HepG2 (cell line): ENCODE measurements around the gene LSM10. TPM values are rescaled to one million over a fixed set of nuclear protein-coding genes. Genes with fewer than 3 reads are reported as not detected.

Experiments
- ELF3 ChIP-seq: IDR thresholded peaks from 2 replicates; pipeline ENCODE4 v1.6.1; 2016; ENCODE audit warnings: missing genetic modification reagents, missing compliant biosample characterization
- ETV5 ChIP-seq: IDR thresholded peaks from 2 replicates; pipeline ENCODE4 v1.6.1; 2018; ENCODE audit warnings: missing biosample characterization, missing genetic modification reagents, inconsistent platforms, borderline replicate concordance
- HDAC1 ChIP-seq: sonication (generic); formaldehyde crosslinking; IDR thresholded peaks from 2 replicates; pipeline ENCODE4 v1.5.1; 2020; ENCODE audit warnings: mild to moderate bottlenecking, missing genetic modification reagents
- MTA1 ChIP-seq: sonication (generic); formaldehyde crosslinking; IDR thresholded peaks from 2 replicates; pipeline ENCODE4 v1.4.0; 2020; ENCODE audit warnings: missing genetic modification reagents, mild to moderate bottlenecking, borderline replicate concordance
- NFE2L1 ChIP-seq: sonication (generic); formaldehyde crosslinking; IDR thresholded peaks from 2 replicates; pipeline ENCODE4 v1.4.0; 2020; ENCODE audit warnings: missing genetic modification reagents, mild to moderate bottlenecking, borderline replicate concordance
- NR2F1 ChIP-seq, 2 experiments: fragments of 450-650 bp in 1 of 2; formaldehyde crosslinking in 1 of 2; IDR thresholded peaks; 2 replicates each; pipeline versions ENCODE4 v1.5.0 to v1.6.1; 2016 to 2020; ENCODE audit warnings: mild to moderate bottlenecking in 1 of 2, missing compliant biosample characterization in 1 of 2, missing genetic modification reagents in 1 of 2, moderate library complexity in 1 of 2
- RAD51 ChIP-seq: fragments of 450-650 bp; IDR thresholded peaks from 2 replicates; pipeline ENCODE4 v1.6.1; 2016; ENCODE audit warnings: borderline replicate concordance
- RARG ChIP-seq: sonication (generic); formaldehyde crosslinking; IDR thresholded peaks from 2 replicates; pipeline ENCODE4 v1.4.0; 2020; ENCODE audit warnings: low read depth, mild to moderate bottlenecking, missing genetic modification reagents
- SMAD3 ChIP-seq: sonication (generic); formaldehyde crosslinking; IDR thresholded peaks from 2 replicates; pipeline ENCODE4 v1.4.0; 2020; ENCODE audit warnings: missing genetic modification reagents
- ZBTB7A ChIP-seq: sonication (generic); formaldehyde crosslinking; IDR thresholded peaks from 2 replicates; pipeline ENCODE4 v1.8.0; 2022; ENCODE audit warnings: mild to moderate bottlenecking, missing genetic modification reagents
- ZNF83 ChIP-seq: sonication (generic); formaldehyde crosslinking; IDR thresholded peaks from 2 replicates; pipeline ENCODE4 v1.4.0; 2020; ENCODE audit warnings: missing genetic modification reagents, mild to moderate bottlenecking, borderline replicate concordance
- polyA plus RNA-seq, 8 experiments: library from polyadenylated mRNA; depleted of rRNA in 3 of 8; stranded (reverse) in 7 of 8; unstranded in 1 of 8; fragments of >200 nt; fragmentation: Illumina TruSeq in 4 of 8; extraction: Trizol in 4 of 8; gene quantifications; 2 replicates each; pipeline versions ENCODE4 v1.2.1 to v1.2.3, GENCODE V29; 2011 to 2016; ENCODE audit warnings: low read depth in 4 of 8, missing spikeins in 1 of 8, mixed read lengths in 1 of 8; ENCODE audit not compliant: insufficient read depth in 1 of 8
- total RNA-seq, 5 experiments: library from RNA; depleted of rRNA; stranded (reverse); fragments of >200 nt; fragmentation: Illumina TruSeq; extraction: Trizol; gene quantifications; 2 replicates each; pipeline ENCODE4 v1.2.3, GENCODE V29; 2016; ENCODE audit warnings: low read depth in 1 of 5
- TF ChIP-seq, protein P1 (sequence below): sonication (generic); formaldehyde crosslinking; IDR thresholded peaks from 2 replicates; pipeline ENCODE4 v1.5.0; 2020; ENCODE audit warnings: mild to moderate bottlenecking, missing genetic modification reagents, borderline replicate concordance
- TF ChIP-seq, protein P2 (sequence below): sonication (generic); formaldehyde crosslinking; IDR thresholded peaks from 2 replicates; pipeline ENCODE4 v1.4.0; 2020; ENCODE audit warnings: missing genetic modification reagents, borderline replicate concordance
- TF ChIP-seq, protein P3 (sequence below): sonication (generic); formaldehyde crosslinking; IDR thresholded peaks from 2 replicates; pipeline ENCODE4 v1.4.0; 2020; ENCODE audit warnings: missing genetic modification reagents, borderline replicate concordance
- TF ChIP-seq, protein P4 (sequence below): IDR thresholded peaks from 2 replicates; pipeline ENCODE4 v1.6.1; 2016; ENCODE audit warnings: mild to moderate bottlenecking, missing biosample characterization, missing genetic modification reagents

The LSM10 gene
- total and polyA plus RNA-seq, 2 of the 13 experiments (the other 11 are each of a cell fraction or from before 2014, with no cell fraction given), result 14.0 to 52.0 TPM

DNA sequence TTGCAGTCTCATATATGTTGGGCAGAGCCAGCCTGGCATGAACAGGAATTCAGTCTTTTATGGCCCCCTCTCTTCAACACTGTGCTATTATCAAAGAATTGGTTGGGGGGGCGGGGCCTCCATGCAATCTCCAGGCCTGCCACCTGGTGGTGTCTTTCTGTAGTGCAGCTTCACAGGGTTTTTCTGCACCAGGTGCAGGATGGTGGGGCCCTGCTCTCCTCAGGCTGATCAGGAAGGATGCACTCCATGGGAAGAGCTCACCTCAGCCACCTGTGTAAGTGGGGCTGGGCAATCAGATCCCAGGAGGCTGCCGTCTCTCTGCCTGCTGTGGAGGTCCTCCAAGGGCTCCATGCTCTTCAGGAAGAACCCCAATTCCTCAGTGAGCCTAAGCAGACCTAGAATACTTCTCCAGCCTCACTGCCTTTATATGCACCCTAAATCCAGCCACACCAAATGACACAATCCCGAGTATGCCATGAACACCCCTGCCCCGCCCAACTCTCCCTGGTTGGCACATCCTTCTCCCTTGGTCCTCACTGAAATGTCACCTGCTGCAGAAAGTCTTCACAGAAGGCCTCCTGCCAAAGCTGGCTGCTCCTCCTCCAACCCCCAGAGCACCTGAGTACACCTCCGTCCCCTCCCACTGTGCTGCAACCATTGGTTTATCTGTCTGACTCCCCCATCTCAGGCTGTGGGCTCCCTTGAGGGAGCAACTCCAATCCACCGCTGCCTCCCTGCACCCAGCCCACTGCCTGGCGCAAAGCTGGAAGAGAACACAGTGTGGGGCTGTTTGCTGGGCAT is 28.4 kb downstream of the LSM10 start (continued):
- TF ChIP-seq, protein P1, sequence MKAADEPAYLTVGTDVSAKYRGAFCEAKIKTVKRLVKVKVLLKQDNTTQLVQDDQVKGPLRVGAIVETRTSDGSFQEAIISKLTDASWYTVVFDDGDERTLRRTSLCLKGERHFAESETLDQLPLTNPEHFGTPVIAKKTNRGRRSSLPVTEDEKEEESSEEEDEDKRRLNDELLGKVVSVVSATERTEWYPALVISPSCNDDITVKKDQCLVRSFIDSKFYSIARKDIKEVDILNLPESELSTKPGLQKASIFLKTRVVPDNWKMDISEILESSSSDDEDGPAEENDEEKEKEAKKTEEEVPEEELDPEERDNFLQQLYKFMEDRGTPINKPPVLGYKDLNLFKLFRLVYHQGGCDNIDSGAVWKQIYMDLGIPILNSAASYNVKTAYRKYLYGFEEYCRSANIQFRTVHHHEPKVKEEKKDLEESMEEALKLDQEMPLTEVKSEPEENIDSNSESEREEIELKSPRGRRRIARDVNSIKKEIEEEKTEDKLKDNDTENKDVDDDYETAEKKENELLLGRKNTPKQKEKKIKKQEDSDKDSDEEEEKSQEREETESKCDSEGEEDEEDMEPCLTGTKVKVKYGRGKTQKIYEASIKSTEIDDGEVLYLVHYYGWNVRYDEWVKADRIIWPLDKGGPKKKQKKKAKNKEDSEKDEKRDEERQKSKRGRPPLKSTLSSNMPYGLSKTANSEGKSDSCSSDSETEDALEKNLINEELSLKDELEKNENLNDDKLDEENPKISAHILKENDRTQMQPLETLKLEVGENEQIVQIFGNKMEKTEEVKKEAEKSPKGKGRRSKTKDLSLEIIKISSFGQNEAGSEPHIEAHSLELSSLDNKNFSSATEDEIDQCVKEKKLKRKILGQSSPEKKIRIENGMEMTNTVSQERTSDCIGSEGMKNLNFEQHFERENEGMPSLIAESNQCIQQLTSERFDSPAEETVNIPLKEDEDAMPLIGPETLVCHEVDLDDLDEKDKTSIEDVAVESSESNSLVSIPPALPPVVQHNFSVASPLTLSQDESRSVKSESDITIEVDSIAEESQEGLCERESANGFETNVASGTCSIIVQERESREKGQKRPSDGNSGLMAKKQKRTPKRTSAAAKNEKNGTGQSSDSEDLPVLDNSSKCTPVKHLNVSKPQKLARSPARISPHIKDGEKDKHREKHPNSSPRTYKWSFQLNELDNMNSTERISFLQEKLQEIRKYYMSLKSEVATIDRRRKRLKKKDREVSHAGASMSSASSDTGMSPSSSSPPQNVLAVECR, result peak; percentile 14; the same call in 1 of the 2 replicates
- TF ChIP-seq HDAC1 (CRISPR knock-in tag), result no peak
- TF ChIP-seq ETV5 (CRISPR knock-in tag), result peak; percentile 20; the same call in 1 of the 2 replicates
- TF ChIP-seq ZNF83, result no peak
- TF ChIP-seq, protein P2, sequence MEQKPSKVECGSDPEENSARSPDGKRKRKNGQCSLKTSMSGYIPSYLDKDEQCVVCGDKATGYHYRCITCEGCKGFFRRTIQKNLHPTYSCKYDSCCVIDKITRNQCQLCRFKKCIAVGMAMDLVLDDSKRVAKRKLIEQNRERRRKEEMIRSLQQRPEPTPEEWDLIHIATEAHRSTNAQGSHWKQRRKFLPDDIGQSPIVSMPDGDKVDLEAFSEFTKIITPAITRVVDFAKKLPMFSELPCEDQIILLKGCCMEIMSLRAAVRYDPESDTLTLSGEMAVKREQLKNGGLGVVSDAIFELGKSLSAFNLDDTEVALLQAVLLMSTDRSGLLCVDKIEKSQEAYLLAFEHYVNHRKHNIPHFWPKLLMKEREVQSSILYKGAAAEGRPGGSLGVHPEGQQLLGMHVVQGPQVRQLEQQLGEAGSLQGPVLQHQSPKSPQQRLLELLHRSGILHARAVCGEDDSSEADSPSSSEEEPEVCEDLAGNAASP (CRISPR knock-in tag), result no peak
- TF ChIP-seq, protein P3, sequence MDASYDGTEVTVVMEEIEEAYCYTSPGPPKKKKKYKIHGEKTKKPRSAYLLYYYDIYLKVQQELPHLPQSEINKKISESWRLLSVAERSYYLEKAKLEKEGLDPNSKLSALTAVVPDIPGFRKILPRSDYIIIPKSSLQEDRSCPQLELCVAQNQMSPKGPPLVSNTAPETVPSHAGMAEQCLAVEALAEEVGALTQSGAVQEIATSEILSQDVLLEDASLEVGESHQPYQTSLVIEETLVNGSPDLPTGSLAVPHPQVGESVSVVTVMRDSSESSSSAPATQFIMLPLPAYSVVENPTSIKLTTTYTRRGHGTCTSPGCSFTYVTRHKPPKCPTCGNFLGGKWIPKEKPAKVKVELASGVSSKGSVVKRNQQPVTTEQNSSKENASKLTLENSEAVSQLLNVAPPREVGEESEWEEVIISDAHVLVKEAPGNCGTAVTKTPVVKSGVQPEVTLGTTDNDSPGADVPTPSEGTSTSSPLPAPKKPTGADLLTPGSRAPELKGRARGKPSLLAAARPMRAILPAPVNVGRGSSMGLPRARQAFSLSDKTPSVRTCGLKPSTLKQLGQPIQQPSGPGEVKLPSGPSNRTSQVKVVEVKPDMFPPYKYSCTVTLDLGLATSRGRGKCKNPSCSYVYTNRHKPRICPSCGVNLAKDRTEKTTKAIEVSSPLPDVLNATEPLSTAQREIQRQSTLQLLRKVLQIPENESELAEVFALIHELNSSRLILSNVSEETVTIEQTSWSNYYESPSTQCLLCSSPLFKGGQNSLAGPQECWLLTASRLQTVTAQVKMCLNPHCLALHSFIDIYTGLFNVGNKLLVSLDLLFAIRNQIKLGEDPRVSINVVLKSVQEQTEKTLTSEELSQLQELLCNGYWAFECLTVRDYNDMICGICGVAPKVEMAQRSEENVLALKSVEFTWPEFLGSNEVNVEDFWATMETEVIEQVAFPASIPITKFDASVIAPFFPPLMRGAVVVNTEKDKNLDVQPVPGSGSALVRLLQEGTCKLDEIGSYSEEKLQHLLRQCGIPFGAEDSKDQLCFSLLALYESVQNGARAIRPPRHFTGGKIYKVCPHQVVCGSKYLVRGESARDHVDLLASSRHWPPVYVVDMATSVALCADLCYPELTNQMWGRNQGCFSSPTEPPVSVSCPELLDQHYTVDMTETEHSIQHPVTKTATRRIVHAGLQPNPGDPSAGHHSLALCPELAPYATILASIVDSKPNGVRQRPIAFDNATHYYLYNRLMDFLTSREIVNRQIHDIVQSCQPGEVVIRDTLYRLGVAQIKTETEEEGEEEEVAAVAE (CRISPR knock-in tag), result peak; percentile 47; the same call in 1 of the 2 replicates
- no peak for TF ChIP-seq MTA1 (CRISPR knock-in tag)
- TF ChIP-seq ZBTB7A (CRISPR knock-in tag), result no peak
- TF ChIP-seq, protein P4, sequence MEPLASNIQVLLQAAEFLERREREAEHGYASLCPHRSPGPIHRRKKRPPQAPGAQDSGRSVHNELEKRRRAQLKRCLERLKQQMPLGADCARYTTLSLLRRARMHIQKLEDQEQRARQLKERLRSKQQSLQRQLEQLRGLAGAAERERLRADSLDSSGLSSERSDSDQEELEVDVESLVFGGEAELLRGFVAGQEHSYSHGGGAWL (CRISPR knock-in tag), result no peak
- no peak for TF ChIP-seq RARG
- TF ChIP-seq NR2F1 (CRISPR knock-in tag; IDR thresholded peaks at IDR 0.05), result no peak
- no peak for TF ChIP-seq RAD51
- 0 out of 2 replicates have a peak, but pooled peaks have one; percentile 28 for TF ChIP-seq SMAD3 (CRISPR knock-in tag)
- 0 out of 2 replicates have a peak, but pooled peaks have one; percentile 21 for TF ChIP-seq ELF3 (CRISPR knock-in tag)
- no peak for TF ChIP-seq NFE2L1 (CRISPR knock-in tag)
